HUDEP-2 (cell line): ENCODE measurements around the gene PCDHA6.
"Not testable (repeated sequence)": the region's sequence is repeated elsewhere in the genome, so short reads cannot be mapped to it uniquely, and the experiment has no call there.

Experiments
- DNase-seq, 76 experiments: peaks; one replicate each; lab custom pipeline; 2025; ENCODE audit not compliant: unreplicated experiment in 76 of 76; lab: John Stamatoyannopoulos, UW

PCDHA6 gene

DNA sequence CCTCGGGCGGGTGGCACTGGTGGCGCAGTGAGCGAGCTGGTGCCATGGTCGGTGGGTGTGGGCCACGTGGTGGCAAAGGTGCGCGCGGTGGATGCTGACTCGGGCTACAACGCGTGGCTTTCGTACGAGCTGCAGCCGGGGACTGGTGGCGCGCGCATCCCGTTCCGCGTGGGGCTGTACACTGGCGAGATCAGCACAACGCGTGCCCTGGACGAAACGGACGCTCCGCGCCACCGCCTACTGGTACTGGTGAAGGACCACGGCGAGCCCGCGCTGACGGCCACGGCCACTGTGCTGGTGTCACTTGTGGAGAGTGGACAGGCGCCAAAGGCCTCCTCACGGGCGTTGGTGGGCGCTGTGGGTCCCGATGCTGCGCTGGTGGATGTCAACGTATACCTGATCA, 18.9 kb upstream of the PCDHA6 start:
- no peak for DNase-seq

DNA sequence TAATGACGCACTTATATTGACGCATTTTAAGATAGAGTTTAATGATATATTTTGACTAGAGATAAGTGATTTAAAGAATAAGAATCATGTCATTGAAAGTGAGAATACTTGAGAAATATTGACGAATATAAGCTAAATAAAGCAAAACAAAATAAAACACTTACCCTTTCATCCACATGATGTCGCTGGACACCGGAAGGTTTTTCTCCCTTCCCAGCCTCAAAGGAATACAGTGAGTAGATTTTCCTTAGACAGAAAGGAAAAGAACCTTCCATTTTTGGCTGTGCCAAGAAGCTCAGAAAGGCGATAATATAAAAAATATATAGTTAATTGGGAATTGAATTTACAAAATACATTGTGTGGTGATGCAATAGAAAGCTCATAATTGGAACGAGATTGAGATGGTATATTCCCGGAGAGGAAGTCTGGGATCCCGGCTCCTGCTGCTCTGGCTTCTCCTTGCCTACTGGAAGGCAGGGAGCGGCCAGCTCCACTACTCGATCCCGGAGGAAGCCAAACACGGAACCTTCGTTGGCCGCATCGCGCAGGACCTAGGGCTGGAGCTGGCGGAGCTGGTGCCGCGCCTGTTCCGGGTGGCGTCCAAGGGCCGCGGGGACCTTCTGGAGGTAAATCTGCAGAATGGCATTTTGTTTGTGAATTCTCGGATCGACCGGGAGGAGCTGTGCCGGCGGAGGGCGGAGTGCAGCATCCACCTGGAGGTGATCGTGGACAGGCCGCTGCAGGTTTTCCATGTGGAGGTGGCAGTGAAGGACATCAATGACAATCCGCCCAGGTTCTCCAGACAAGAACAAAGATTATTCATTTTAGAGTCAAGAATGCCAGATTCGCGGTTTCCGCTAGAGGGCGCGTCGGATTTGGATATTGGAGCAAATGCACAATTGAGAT, 6.1 kb upstream of the PCDHA6 start, which contains the start of gene PCDHA5:
Gene PCDHA5, plus strand, starts transcription at position 239 of the 906 bp plus-strand sequence.
- DNase-seq, result peak in 23 of 76 experiments; percentile 2 to 36 (median 14)

DNA sequence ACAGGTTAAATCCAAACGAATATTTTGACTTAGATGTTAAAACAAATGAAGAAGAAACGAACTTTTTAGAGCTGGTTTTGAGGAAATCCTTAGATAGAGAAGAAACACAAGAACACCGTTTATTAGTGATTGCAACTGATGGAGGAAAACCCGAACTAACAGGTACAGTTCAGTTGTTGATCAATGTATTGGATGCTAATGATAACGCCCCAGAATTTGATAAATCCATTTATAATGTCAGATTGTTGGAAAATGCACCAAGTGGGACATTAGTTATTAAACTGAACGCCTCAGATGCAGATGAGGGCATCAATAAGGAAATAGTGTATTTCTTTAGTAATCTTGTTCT, 5.5 kb upstream of the PCDHA6 start:
- DNase-seq, result no peak

DNA sequence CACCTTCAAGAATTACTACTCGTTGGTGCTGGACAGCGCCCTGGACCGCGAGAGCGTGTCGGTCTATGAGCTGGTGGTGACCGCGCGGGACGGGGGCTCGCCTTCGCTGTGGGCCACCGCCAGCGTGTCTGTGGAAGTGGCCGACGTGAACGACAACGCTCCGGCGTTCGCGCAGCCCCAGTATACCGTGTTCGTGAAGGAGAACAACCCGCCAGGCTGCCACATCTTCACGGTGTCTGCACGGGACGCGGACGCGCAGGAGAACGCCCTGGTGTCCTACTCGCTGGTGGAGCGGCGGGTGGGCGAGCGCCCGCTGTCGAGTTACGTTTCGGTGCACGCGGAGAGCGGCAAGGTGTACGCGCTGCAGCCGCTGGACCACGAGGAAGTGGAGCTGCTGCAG, 4.8 kb upstream of the PCDHA6 start:
- DNase-seq, result not testable (repeated sequence)

DNA sequence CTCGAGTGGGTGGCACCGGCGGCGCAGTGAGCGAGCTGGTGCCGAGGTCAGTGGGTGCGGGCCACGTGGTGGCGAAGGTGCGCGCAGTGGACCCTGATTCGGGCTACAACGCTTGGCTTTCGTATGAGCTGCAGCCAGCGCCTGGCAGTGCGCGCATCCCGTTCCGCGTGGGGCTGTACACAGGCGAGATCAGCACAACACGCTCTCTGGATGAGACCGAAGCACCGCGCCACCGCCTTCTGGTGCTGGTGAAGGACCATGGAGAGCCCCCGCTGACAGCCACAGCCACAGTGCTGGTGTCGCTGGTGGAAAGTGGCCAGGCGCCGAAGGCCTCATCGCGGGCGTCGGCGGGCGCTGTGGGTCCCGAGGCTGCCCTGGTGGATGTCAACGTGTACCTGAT, 4.3 kb upstream of the PCDHA6 start:
- DNase-seq, result no peak

DNA sequence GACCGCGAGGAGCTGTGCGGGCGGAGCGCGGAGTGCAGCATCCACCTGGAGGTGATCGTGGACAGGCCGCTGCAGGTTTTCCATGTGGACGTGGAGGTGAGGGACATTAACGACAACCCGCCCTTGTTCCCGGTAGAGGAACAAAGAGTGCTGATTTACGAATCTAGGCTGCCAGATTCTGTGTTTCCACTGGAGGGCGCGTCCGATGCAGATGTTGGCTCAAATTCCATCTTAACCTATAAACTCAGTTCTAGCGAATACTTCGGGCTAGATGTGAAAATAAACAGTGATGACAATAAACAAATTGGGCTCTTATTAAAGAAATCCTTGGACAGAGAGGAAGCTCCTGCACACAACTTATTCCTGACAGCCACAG, 590 bp downstream of the PCDHA6 start:
- DNase-seq, result no peak

DNA sequence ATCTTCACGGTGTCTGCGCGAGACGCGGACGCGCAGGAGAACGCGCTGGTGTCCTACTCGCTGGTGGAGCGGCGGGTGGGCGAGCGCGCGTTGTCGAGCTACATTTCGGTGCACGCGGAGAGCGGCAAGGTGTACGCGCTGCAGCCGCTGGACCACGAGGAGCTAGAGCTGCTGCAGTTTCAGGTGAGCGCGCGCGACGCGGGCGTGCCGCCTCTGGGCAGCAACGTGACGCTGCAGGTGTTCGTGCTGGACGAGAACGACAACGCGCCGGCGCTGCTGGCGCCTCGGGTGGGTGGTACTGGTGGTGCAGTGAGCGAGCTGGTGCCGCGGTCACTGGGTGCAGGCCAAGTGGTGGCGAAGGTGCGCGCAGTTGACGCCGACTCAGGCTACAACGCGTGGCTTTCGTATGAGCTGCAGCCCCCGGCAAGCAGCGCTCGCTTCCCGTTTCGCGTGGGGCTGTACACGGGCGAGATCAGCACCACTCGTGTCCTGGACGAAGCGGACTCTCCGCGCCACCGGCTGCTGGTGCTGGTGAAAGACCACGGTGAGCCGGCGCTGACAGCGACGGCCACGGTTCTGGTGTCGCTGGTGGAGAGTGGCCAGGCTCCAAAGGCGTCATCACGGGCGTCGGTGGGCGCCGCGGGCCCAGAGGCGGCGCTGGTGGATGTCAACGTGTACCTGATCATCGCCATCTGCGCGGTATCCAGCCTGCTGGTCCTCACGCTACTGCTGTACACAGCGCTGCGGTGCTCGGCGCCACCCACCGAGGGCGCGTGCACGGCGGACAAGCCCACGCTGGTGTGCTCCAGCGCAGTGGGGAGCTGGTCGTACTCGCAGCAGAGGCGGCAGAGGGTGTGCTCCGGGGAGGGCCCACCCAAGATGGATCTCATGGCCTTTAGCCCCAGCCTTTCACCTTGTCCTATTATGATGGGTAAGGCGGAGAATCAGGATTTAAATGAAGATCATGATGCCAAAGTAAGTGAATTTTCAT, 2.0 kb downstream of the PCDHA6 start:
- not testable (repeated sequence) for DNase-seq

DNA sequence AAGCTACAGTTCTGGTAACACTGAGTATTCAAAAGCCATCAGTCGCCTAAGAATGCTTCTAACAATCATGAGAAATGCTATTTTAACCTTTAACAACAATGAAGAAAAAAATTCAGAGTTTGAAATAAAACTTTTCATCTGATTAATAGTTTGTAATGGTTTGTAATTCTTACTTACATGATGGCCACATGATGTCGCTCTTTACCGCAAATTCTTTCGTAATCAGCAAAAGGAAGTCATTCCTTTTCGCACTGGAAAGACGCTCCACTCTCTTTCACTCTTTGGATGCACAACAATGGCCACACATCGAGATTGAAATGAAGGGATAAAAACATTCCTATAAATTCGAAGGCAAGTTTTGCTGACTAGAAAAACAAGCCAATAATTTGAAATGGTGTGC, 6.2 kb downstream of the PCDHA6 start, which contains the start of gene PCDHA7:
Gene PCDHA7, plus strand, starts transcription at position 277 of the 400 bp plus-strand sequence. Its CDS starts 115 bp downstream, at position 392.
- DNase-seq, result no peak

DNA sequence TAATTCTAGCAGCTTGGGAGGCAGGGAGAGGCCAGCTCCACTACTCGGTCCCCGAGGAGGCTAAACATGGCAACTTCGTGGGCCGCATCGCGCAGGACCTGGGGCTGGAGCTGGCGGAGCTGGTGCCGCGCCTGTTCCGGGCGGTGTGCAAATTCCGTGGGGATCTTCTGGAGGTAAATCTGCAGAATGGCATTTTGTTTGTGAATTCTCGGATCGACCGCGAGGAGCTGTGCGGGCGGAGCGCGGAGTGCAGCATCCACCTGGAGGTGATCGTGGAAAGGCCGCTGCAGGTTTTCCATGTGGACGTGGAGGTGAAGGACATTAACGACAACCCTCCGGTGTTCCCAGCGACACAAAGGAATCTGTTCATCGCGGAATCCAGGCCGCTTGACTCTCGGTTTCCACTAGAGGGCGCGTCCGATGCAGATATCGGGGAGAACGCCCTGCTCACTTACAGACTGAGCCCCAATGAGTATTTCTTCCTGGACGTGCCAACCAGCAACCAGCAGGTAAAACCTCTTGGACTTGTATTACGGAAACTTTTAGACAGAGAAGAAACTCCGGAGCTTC, 6.8 kb downstream of the PCDHA6 start:
- not testable (repeated sequence) for DNase-seq

DNA sequence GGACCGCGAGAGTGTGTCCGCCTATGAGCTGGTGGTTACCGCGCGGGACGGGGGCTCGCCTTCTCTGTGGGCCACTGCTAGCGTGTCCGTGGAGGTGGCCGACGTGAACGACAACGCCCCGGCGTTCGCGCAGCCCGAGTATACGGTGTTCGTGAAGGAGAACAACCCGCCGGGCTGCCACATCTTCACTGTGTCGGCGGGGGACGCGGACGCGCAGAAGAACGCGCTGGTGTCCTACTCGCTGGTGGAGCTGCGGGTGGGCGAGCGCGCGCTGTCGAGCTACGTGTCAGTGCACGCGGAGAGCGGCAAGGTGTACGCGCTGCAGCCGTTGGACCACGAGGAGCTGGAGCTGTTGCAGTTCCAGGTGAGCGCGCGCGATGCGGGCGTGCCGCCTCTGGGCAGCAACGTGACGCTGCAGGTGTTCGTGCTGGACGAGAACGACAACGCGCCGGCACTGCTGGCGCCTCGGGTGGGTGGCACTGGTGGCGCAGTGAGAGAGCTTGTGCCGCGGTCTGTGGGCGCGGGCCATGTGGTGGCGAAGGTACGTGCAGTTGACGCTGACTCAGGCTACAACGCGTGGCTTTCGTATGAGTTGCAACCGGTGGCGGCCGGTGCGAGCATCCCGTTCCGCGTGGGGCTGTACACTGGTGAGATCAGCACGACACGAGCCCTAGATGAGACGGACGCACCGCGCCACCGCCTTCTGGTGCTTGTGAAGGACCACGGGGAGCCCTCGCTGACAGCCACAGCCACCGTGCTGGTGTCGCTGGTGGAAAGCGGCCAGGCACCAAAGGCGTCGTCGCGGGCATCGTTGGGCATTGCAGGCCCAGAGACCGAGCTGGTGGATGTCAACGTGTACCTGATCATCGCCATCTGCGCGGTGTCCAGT, 8.1 kb downstream of the PCDHA6 start:
- DNase-seq, result no peak

DNA sequence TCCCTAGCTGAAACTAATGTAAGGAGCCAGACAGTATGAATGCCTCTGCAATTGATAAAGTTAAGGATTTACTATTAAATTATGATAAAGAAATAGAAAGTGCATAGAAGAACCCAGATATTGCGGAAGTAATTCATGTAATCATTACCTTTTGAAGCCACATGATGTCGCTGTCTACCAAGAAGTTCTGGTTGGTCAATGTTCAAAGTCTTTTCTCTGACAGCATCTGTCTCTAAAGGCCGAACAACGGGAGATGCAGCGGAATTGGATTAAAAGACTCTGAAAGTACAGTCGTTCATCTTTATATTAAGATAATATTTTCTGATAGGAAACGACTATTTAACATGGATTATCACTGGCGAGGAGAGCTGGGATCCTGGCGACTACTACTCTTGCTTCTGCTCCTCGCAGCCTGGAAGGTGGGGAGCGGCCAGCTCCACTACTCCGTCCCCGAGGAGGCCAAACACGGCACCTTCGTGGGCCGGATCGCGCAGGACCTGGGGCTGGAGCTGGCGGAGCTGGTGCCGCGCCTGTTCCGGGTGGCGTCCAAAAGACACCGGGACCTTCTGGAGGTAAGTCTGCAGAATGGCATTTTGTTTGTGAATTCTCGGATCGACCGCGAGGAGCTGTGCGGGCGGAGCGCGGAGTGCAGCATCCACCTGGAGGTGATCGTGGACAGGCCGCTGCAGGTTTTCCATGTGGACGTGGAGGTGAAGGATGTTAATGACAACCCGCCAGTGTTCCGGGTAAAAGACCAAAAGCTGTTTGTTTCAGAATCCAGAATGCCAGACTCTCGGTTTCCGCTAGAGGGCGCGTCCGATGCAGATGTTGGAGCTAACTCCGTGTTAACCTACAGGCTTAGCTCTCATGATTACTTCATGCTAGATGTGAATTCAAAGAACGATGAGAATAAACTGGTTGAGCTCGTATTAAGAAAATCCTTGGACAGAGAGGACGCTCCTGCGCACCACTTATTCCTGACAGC, 13.5 kb downstream of the PCDHA6 start, which contains the start of gene PCDHA8:
Gene PCDHA8, plus strand, starts transcription at position 210 of the 985 bp plus-strand sequence. Its CDS starts 135 bp downstream, at position 345.
- DNase-seq, result peak in 8 of 76 experiments; percentile 1 to 10 (median 4)

DNA sequence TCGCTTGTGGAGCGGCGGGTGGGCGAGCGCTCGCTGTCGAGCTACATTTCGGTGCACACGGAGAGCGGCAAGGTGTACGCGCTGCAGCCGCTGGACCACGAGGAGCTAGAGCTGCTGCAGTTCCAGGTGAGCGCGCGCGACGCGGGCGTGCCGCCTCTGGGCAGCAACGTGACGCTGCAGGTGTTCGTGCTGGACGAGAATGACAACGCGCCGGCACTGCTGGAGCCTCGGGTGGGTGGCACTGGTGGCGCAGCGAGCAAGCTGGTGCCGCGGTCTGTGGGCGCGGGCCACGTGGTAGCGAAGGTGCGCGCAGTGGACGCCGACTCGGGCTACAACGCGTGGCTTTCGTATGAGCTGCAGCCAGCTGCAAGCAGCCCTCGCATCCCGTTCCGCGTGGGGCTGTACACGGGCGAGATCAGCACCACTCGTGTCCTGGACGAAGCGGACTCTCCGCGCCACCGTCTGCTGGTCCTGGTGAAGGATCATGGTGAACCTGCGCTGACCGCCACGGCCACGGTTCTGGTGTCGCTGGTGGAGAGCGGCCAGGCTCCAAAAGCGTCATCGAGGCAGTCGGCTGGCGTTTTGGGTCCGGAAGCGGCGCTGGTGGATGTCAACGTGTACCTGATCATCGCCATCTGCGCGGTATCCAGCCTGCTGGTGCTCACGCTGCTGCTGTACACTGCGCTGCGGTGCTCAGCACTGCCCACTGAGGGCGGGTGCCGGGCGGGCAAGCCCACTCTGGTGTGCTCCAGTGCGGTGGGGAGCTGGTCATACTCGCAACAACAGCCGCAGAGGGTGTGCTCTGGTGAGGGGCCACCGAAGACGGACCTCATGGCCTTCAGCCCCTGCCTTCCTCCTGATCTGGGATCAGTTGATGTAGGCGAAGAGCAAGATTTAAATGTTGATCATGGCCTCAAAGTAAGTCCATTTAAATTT, 15.3 kb downstream of the PCDHA6 start:
- no peak for DNase-seq

DNA sequence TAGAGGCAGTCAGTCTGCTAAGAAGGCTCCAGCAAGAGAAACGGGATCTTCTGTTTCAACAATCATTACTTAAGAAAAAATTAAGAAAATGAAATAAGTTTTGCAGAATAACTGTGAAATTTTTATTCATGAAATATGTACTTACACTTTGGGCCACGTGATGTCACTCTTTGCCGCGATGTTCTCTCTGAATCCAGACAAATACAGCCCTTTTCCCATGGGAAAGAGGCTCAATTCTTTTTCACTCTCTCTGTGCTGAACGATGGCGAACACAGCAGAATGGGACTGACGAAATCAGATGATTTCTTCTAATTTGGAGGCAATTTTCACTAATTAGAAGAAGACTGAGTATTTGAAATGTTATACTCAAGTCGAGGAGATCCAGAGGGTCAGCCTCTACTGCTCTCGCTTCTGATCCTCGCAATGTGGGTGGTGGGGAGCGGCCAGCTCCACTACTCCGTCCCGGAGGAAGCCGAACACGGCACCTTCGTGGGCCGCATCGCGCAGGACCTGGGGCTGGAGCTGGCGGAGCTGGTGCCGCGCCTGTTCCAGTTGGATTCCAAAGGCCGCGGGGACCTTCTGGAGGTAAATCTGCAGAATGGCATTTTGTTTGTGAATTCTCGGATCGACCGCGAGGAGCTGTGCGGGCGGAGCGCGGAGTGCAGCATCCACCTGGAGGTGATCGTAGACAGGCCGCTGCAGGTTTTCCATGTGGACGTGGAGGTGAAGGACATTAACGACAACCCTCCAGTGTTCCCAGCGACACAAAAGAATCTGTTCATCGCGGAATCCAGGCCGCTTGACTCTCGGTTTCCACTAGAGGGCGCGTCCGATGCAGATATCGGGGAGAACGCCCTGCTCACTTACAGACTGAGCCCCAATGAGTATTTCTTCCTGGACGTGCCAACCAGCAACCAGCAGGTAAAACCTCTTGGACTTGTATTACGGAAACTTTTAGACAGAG, 20.7 kb downstream of the PCDHA6 start, which contains the start of gene PCDHA9:
Gene PCDHA9, plus strand, starts transcription at position 244 of the 964 bp plus-strand sequence. Its CDS starts 114 bp downstream, at position 358.
- not testable (repeated sequence) for DNase-seq

DNA sequence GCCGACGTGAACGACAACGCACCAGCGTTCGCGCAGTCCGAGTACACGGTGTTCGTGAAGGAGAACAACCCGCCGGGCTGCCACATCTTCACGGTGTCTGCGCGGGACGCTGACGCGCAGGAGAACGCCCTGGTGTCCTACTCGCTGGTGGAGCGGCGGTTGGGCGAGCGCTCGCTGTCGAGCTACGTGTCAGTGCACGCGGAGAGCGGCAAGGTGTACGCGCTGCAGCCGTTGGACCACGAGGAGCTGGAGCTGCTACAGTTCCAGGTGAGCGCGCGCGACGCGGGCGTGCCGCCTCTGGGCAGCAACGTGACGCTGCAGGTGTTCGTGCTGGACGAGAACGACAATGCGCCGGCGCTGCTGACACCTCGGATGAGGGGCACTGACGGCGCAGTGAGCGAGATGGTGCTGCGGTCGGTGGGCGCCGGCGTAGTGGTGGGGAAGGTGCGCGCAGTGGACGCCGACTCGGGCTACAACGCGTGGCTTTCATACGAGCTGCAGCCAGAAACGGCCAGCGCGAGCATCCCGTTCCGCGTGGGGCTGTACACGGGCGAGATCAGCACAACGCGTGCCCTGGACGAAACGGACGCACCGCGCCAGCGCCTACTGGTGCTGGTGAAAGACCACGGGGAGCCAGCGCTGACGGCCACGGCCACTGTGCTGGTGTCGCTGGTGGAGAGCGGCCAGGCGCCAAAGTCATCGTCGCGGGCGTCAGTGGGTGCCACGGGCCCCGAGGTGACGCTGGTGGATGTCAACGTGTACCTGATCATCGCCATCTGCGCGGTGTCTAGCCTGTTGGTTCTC, 22.3 kb downstream of the PCDHA6 start:
- not testable (repeated sequence) for DNase-seq
